ENCODE data around the gene SERPINE1. TPM values are rescaled to one million over a fixed set of nuclear protein-coding genes. Genes with fewer than 3 reads are reported as not detected.

SERPINE1 gene
- total and polyA plus RNA-seq, 2 of the 4 experiments (the other 2 are of a cell fraction) = 1,441 to 2,783 TPM

- BruUV-seq (replicated peaks) = no TSS peak
- Histone ChIP-seq H3K79me1 (ENCODE audit: low read depth in 1 of 2, low read length in 2 of 2) (peaks cover 12 to 68% of the 10 kb centered on the region in 2 experiments; a peak in 3 of 4 replicates), H4K5ac (ENCODE audit: low read depth, low read length) (peak overlapping the region; percentile 34; the same call in 1 of the 2 replicates), H2BK120ac (ENCODE audit: low read depth, low read length) (peak overlapping the region; percentile 62), H3K23ac (ENCODE audit: low read depth, low read length) (peak overlapping the region; percentile 55), H2AFZ (replicated peaks; ENCODE audit: low read length, poor library complexity) (peak overlapping the region; percentile 12), H3K4me1 (ENCODE audit: control insufficient read depth, insufficient read depth, low read length) (peaks cover 22% of the 10 kb centered on the region), H4K8ac (ENCODE audit: low read depth in 2 of 2, low read length in 2 of 2) (peak overlapping the region; percentile 14 to 41; a peak in 2 of 4 replicates), H3K18ac (ENCODE audit: low read depth, low read length) (peak overlapping the region; percentile 68; the same call in 1 of the 2 replicates), H3K27ac (ENCODE audit: insufficient read depth, low read length) (peak overlapping the region; percentile 36), H2BK20ac (ENCODE audit: low read depth, low read length) (no peak overlapping the region), H2AK9ac (replicated peaks; ENCODE audit: low read depth, low read length, poor library complexity) (peak overlapping the region; percentile 80), H4K20me1 (ENCODE audit: insufficient read depth, low read length) (peaks cover 48% of the 10 kb centered on the region), H3K56ac (ENCODE audit: extremely low read depth, insufficient read depth, low read length) (peak overlapping the region; percentile 56), H3K4me2 (ENCODE audit: low read depth, low read length) (peak overlapping the region; percentile 72), H3K14ac (replicated peaks; ENCODE audit: low read depth, low read length) (peak overlapping the region; percentile 53), H3K4ac (ENCODE audit: low read depth, low read length) (peak overlapping the region; percentile 69), H3K27me3 (ENCODE audit: control insufficient read depth, insufficient read depth, low read length) (no peaks in the 10 kb centered on the region), H3K9ac (ENCODE audit: low read depth, low read length) (peak overlapping the region; percentile 82), H3K9me3 (ENCODE audit: control insufficient read depth, insufficient read depth, low read length) (no peaks in the 10 kb centered on the region), H2BK5ac (ENCODE audit: low read depth, low read length, poor library complexity, severe bottlenecking) (peak overlapping the region; percentile 46), H4K91ac (ENCODE audit: insufficient read depth, low read depth, low read length) (peak overlapping the region; percentile 75), H3K36me3 (ENCODE audit: control insufficient read depth, insufficient read depth, low read length) (peaks cover 27% of the 10 kb centered on the region), H2BK15ac (ENCODE audit: low read depth, low read length) (no peak overlapping the region; the same call in 2 of the 3 replicates), H3K4me3 (ENCODE audit: insufficient read depth, low read depth, low read length) (peak overlapping the region; percentile 56), H3K9me1 (ENCODE audit: insufficient read depth, low read length) (peaks cover 13% of the 10 kb centered on the region), H2AK5ac (ENCODE audit: low read depth, low read length) (peak overlapping the region; percentile 75)
- DNase-seq (no peak), ATAC-seq (ENCODE audit: low read depth) (no peak)
- intact Hi-C loops (cut with micrococcal nuclease) = no loop called here
- WGBS, 2 experiments (ENCODE audit: extremely low coverage in 2 of 2, insufficient read length in 1 of 2) = 67% methylated on average over 4 of the region's 14 CpGs; no CpG with 5 or more reads in 1 of the 2 experiments
- ChIA-PET CTCF (interaction anchor here (0.6 kb wide), 1 partner anchor 64 kb away, joined by 3 read pairs; no protein-coding TSS in a partner anchor), POLR2A (ENCODE audit: unreplicated experiment) (interaction anchor here (0.6 to 0.8 kb wide), 3 partner anchors 10 to 40 kb away, joined by 3 to 4 read pairs (median 4); no protein-coding TSS in a partner anchor)
- in situ Hi-C loops (cut with MboI; ENCODE audit: low sequenced_read_pairs) = no loop called here
- TF ChIP-seq NFE2L2 (IDR thresholded peaks at IDR 0.05; ENCODE audit: low read depth, low read length) (no peak), POLR2A (IDR thresholded peaks at IDR 0.05; ENCODE audit: low read depth, low read length) (peak; percentile 67), MAZ (IDR thresholded peaks at IDR 0.05; ENCODE audit: borderline replicate concordance, low read depth, low read length) (no peak; the same call in 1 of the 2 replicates), CEBPB (IDR thresholded peaks at IDR 0.05; ENCODE audit: low read depth, low read length) (no peak), CHD1 (IDR thresholded peaks at IDR 0.05; ENCODE audit: low read depth, low read length) (peak; percentile 26), RFX5 (IDR thresholded peaks at IDR 0.05; ENCODE audit: low read depth, low read length) (no peak)
- TF ChIP-seq, protein P1, sequence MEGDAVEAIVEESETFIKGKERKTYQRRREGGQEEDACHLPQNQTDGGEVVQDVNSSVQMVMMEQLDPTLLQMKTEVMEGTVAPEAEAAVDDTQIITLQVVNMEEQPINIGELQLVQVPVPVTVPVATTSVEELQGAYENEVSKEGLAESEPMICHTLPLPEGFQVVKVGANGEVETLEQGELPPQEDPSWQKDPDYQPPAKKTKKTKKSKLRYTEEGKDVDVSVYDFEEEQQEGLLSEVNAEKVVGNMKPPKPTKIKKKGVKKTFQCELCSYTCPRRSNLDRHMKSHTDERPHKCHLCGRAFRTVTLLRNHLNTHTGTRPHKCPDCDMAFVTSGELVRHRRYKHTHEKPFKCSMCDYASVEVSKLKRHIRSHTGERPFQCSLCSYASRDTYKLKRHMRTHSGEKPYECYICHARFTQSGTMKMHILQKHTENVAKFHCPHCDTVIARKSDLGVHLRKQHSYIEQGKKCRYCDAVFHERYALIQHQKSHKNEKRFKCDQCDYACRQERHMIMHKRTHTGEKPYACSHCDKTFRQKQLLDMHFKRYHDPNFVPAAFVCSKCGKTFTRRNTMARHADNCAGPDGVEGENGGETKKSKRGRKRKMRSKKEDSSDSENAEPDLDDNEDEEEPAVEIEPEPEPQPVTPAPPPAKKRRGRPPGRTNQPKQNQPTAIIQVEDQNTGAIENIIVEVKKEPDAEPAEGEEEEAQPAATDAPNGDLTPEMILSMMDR (conservative IDR thresholded peaks at IDR 0.05; ENCODE audit: low read depth, low read length) = no peak
- TF ChIP-seq, protein P2, sequence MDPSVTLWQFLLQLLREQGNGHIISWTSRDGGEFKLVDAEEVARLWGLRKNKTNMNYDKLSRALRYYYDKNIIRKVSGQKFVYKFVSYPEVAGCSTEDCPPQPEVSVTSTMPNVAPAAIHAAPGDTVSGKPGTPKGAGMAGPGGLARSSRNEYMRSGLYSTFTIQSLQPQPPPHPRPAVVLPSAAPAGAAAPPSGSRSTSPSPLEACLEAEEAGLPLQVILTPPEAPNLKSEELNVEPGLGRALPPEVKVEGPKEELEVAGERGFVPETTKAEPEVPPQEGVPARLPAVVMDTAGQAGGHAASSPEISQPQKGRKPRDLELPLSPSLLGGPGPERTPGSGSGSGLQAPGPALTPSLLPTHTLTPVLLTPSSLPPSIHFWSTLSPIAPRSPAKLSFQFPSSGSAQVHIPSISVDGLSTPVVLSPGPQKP (IDR thresholded peaks at IDR 0.05; ENCODE audit: borderline replicate concordance, low read depth, low read length) = no peak
- dilution Hi-C loops (cut with HindIII; ENCODE audit: low sequenced_read_pairs, unreplicated experiment) = no loop called here
Observed at GRCh38 chr7:101128040-101128834, 1.3 kb downstream of the SERPINE1 start.

Data from IMR-90 (cell line).